Prostate gland (tissue), 2 donors: Measurements from ENCODE around the gene TAF6.

ENCODE experiments used
- CTCF ChIP-seq, 4 experiments: fragments of 200-600 bp in 2 of 4; fragments of 450-650 bp in 2 of 4; sonication (generic) in 2 of 4; IDR thresholded peaks; 1 replicate in 3 of 4; 2 replicates in 1 of 4; pipeline ENCODE4 v1.5.1; 2016 to 2019; ENCODE audit warnings: antibody characterized with exemption in 4 of 4, mild to moderate bottlenecking in 2 of 4, moderate library complexity in 2 of 4
- POLR2A ChIP-seq: fragments of 450-650 bp; IDR thresholded peaks from one replicate; pipeline ENCODE4 v1.6.1; 2016; ENCODE audit warnings: antibody characterized with exemption, mild to moderate bottlenecking

- TF ChIP-seq POLR2A (no peak), CTCF (IDR thresholded peaks at IDR 0.05) (no peak)
Measured at GRCh38 chr7:100111156-100111555, 8.0 kb downstream of the TAF6 start.
